ENCODE data around the gene PSMD9. TPM values are rescaled to one million over a fixed set of nuclear protein-coding genes. Genes with fewer than 3 reads are reported as not detected.
"Not testable (repeated sequence)": the region's sequence is repeated elsewhere in the genome, so short reads cannot be mapped to it uniquely, and the experiment has no call there.

The PSMD9 gene
- total RNA-seq, 2 experiments from 2014 or later: 61.9 to 63.5 TPM

DNA sequence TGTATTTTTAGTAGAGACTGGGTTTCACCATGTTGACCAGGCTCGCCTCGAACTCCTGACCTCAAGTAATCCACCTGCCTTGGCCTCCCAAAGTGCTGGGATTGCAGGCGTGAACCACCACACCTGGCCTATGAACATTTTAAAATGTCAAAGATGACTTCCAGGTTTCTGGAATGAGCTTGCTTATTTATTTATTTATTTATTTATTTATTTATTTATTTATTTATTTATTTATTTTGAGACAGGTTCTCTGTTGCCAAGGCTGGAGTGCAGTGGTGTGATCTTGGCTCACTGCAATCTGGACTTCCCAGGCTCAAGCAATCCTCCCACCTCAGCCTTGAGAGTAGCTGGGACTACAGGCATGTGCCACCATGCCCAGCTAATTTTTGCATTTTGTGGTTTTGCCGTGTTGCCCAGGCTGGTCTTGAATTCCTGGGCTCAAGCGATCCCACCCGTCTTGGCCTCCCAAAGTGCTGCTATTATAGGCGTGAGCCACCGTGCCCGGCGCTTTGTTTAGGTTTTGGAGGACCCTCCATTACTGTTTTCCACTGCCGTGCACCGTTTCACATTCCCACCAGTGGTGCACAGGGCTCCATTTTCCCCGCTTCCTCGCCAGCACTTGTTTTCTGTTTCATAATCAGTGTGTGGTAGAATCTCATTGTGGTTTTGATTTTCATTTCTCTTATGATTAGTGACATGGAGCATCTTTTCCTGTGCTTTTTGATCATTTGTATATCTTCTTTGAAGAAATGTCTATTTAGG is 23.4 kb downstream of the PSMD9 start:
- no peak overlapping the region for H3K4me3 Mint-ChIP-seq
- H3K4me1 Mint-ChIP-seq: peaks cover 10% of the 10 kb centered on the region

DNA sequence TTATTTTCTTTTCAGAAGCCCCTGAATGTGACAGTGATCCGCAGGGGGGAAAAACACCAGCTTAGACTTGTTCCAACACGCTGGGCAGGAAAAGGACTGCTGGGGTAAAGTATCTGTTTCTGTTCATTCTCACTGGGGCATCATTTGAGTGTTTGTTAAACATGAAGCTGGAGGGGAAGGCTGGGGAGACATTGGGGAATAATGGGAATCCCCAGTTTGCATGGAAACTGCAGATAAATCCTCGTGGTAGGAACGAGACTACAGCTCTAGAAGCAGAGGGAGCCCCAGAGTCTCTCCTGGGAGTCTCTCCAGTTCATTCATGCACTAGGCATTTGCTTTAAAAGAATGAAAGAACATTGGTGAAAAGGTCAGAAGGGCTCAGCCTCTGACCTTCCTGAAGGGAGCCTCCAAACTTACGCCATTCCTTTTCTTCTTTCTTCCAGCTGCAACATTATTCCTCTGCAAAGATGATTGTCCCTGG is 27.3 kb downstream of the PSMD9 start:
- Mint-ChIP-seq H3K9me3 (ENCODE audit: low read depth) (no peaks in the 10 kb centered on the region), H3K27ac (no peak overlapping the region)

More for the DNA sequence above, 23.4 kb downstream of the PSMD9 start:
- Mint-ChIP-seq H3K27me3 (no peaks in the 10 kb centered on the region), H3K36me3 (peaks cover 31% of the 10 kb centered on the region), H3K9me3 (ENCODE audit: low read depth) (no peaks in the 10 kb centered on the region), H3K27ac (peak overlapping the region; percentile 49)
- ATAC-seq (peak; percentile 77), DNase-seq (peak; percentile 59)
- CTCF ChIA-PET: interaction anchor here (0.8 kb wide), 1 partner anchor 14 kb away, joined by 3 read pairs; no protein-coding TSS in a partner anchor

DNA sequence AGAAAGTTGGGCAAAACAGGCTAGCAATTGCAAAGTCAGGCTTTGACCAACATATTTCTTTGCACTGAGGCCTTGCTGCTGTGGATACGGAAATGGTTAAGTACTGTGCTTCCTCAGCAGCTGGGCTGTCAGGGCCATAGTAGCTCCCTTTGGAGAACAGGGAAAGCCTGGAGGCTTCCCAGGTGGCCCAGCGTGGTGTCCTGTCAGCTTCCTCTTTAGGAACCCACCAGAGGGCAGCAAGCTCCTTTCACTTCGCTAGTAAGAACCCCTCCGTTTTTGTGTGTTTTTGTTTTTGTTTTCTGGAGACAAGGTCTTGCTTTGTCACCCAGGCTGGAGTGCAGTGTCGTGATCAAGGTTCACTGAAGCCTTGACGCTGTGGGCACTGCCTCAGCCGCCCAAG is 28.1 kb downstream of the PSMD9 start:
- no peak for ATAC-seq
- CTCF ChIA-PET: interaction anchor here (1.0 to 3.5 kb wide), 5 partner anchors 26 to 138 kb away, joined by 3 to 33 read pairs (median 4); partner anchors contain the start of genes BCL7A, PSMD9 and RHOF
- DNase-seq: no peak
- Mint-ChIP-seq H3K36me3 (peaks cover 15% of the 10 kb centered on the region), H3K27me3 (no peaks in the 10 kb centered on the region), H3K9me3 (ENCODE audit: low read depth) (no peaks in the 10 kb centered on the region), H3K4me1 (peaks cover 21% of the 10 kb centered on the region), H3K4me3 (no peak overlapping the region), H3K27ac (no peak overlapping the region)

More for the DNA sequence above, 27.3 kb downstream of the PSMD9 start:
- CTCF ChIA-PET: interaction anchor here (1.1 to 3.5 kb wide), 4 partner anchors 25 to 122 kb away, joined by 3 to 33 read pairs (median 6); partner anchors contain the start of genes BCL7A, PSMD9 and RHOF
- Mint-ChIP-seq H3K36me3 (peaks cover 19% of the 10 kb centered on the region), H3K4me3 (no peak overlapping the region), H3K27me3 (no peaks in the 10 kb centered on the region), H3K4me1 (peaks cover 22% of the 10 kb centered on the region)
- ATAC-seq (no peak), DNase-seq (no peak)

DNA sequence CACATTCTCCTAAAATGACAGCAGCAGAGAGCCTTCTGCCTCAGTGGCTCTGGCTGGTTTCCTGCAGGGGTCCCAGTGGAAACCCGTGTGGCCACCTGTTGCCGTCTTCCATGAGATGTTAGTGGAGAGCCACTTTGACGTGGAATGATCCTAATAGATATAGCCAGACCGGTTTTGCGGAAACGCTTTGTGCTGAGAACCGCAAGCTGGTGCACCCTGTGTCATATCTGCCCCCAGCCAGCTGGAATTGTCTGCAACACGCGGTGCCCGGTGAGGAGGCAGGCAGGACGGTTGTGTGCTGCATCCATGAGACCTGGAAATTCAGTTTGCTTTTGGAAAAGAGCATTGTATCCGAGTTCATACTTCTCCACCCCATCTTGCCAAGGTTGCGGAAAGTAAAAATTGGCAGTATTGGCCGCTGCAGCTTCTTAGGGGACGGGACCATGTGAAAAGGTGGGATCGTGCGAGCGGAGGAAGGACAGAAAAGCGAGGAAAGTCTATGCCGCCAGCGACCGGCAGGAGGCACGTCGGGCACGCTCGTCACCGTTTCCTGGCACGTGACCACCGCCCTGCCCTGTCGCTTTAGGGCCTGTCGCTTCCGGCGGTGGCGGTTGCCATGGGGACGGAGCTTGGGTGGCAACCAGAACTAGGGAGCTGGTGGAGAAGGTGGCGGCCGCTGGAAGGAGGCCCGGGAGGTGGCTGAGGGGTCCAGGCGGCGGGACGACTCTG is 29.5 kb downstream of the PSMD9 start, which contains the start of gene CFAP251:
TSS of gene CFAP251 (plus strand) at position 643 of the 729 bp plus-strand sequence. CDS start 2,714 bp downstream, outside the sequence.
- no peaks in the 10 kb centered on the region for H3K9me3 Mint-ChIP-seq (ENCODE audit: low read depth)
- H3K4me1 Mint-ChIP-seq: peaks cover 14% of the 10 kb centered on the region
- peak within 1 kb of the TSS; percentile 72 for H3K4me3 Mint-ChIP-seq
- H3K36me3 Mint-ChIP-seq: peaks cover 11% of the 10 kb centered on the region
- DNase-seq (peak; percentile 98), ATAC-seq (peak; percentile 97)
- peak within 1 kb of the TSS; percentile 87 for H3K27ac Mint-ChIP-seq
- no peaks in the 10 kb centered on the region for H3K27me3 Mint-ChIP-seq
- CTCF ChIA-PET: interaction anchor here (0.6 to 3.5 kb wide), 24 partner anchors 8 to 506 kb away, joined by 3 to 33 read pairs (median 3); partner anchors contain the start of genes MLXIP, PSMD9 and RHOF

DNA sequence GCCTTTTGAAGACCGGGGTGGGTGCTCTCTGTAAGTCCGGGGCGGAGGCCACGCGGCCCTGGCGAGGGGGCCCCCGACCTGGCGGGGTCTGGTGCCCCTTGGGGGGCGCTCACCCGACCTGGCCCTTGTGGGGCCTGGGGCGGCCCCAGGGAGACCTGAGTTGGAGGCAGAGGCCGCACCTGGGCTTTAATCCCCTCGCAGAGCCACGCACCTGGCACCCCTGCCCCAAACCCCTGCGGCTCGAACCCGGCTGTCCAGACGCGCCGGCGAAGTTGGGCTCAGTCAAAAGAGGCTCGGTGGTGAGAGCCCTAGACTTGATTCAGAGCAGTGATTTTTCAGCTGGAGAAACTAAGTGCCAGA is 30.1 kb downstream of the PSMD9 start:
- H3K4me3 Mint-ChIP-seq: peak overlapping the region; percentile 72
- H3K27me3 Mint-ChIP-seq: no peaks in the 10 kb centered on the region
- CTCF ChIA-PET: interaction anchor here (0.6 to 3.5 kb wide), 22 partner anchors 9 to 506 kb away, joined by 3 to 33 read pairs (median 3); partner anchors contain the start of genes MLXIP, PSMD9 and RHOF
- H3K27ac Mint-ChIP-seq: no peak overlapping the region
- DNase-seq (no peak), ATAC-seq (no peak)
- H3K9me3 Mint-ChIP-seq (ENCODE audit: low read depth): no peaks in the 10 kb centered on the region
- H3K36me3 Mint-ChIP-seq: peaks cover 10% of the 10 kb centered on the region
- peaks cover 12% of the 10 kb centered on the region for H3K4me1 Mint-ChIP-seq

DNA sequence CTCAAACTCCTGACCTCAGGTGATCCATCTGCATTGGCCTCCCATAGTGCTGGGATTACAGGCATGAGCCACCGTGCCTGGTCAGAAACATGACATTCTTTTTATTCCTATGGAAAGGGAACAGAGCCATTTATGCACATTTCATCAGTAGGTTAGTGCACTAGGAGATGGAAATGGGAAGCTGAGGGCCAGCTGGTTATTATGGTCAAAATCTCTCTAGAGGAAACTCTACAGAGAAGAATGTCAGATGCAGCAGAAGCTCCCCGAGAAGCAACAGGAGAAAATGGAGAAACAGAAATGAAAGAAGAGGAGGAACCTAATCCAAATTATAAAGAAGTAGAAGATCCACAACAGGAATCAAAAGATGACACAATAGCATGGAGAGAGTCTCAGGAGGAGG is 32.5 kb downstream of the PSMD9 start:
- CTCF ChIA-PET: no interaction called here
- no peaks in the 10 kb centered on the region for H3K27me3 Mint-ChIP-seq
- H3K27ac Mint-ChIP-seq: peak overlapping the region; percentile 21
- H3K36me3 Mint-ChIP-seq: peaks cover 9% of the 10 kb centered on the region
- peaks cover 12% of the 10 kb centered on the region for H3K4me1 Mint-ChIP-seq
- DNase-seq (no peak), ATAC-seq (no peak)
- no peak overlapping the region for H3K4me3 Mint-ChIP-seq
- H3K9me3 Mint-ChIP-seq (ENCODE audit: low read depth): no peaks in the 10 kb centered on the region

DNA sequence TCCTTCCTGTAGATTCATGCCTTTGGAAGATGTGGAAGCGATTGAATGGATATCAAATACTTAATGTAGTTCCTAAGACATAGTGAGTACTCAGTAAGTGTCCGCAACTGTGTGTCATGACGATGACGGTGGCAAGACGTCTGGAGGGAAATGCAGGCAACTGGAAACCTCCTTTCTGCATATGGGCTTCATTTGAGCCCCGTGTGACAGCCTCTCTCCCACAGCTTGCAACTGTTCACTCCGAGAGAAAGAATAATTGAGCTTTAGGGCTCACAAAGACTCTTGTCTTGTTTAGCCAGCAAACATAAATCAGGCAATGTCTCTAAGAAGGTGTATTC is 36.7 kb downstream of the PSMD9 start:
- H3K4me1 Mint-ChIP-seq: no peaks in the 10 kb centered on the region
- no peak for DNase-seq
- no peaks in the 10 kb centered on the region for H3K27me3 Mint-ChIP-seq
- ATAC-seq: no peak
- H3K36me3 Mint-ChIP-seq: no peaks in the 10 kb centered on the region
- H3K4me3 Mint-ChIP-seq: no peak overlapping the region
- H3K27ac Mint-ChIP-seq: no peak overlapping the region
- CTCF ChIA-PET: interaction anchor here (0.6 kb wide), 1 partner anchor 592 kb away, joined by 4 read pairs; no protein-coding TSS in a partner anchor
- no peaks in the 10 kb centered on the region for H3K9me3 Mint-ChIP-seq (ENCODE audit: low read depth)

DNA sequence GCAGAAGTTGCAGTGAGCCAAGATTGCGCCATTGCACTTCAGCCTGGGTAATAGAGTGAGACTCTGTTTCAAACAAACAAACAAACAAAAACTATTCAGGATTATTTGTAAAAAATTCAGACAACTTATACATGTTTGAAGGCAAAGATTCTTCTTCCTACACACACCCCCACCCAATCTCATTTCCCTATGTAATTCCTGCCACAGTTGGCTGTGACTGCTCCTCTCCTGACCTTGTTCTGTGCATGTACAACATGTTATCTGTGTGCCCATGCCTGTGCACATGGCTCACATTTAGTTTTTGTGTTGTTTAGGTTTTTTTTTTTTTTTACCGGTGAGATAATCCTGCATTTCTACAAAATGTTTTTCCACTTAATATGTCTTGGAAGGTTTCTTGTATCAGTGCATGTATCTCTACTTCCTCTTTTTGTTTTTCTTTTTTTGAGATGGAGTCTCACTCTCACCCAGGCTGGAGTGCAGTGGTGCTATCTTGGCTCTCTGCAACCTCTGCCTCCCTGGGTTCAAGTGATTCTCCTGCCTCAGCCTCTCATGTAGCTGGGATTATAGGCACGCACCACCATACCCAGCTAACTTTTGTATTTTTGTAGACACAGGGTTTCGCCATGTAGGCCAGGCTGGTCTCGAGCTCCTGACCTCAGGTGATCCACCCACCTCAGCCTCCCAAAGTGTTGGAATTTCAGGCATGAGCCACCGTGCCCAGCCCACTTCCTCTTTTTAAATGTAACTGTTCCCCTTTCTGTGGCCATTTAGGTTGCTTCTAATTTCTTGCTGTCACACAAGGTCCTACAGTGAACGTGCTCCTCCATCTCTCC is 38.5 kb downstream of the PSMD9 start:
- Mint-ChIP-seq H3K4me1 (no peaks in the 10 kb centered on the region), H3K9me3 (ENCODE audit: low read depth) (no peaks in the 10 kb centered on the region), H3K36me3 (no peaks in the 10 kb centered on the region), H3K4me3 (no peak overlapping the region), H3K27me3 (no peaks in the 10 kb centered on the region), H3K27ac (no peak overlapping the region)
- CTCF ChIA-PET: interaction anchor here (1.0 kb wide), 1 partner anchor 8 kb away, joined by 6 read pairs; the partner anchor contains the start of gene CFAP251
- no peak for ATAC-seq
- no peak for DNase-seq

DNA sequence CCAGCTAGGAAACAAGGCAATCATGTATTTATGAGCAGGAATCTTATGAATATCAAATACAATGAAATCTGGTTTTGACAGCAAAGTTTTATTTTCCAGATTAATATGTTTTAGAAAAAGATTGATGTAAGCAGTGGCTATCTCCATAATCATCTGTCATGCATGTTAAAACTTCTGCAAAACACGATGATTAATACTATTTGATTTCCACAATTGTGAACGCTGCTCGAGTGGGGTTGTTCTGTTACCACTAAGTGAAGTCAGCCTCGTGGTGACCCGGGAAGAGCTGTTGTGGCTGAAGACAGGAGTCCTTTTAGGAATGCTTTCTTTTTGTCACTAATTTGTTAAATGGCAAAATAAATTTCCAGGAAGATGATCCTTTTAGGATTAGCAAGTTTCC is 39.2 kb downstream of the PSMD9 start:
- CTCF ChIA-PET: interaction anchor here (1.0 kb wide), 1 partner anchor 9 kb away, joined by 6 read pairs; the partner anchor contains the start of gene CFAP251
- no peaks in the 10 kb centered on the region for H3K36me3 Mint-ChIP-seq

DNA sequence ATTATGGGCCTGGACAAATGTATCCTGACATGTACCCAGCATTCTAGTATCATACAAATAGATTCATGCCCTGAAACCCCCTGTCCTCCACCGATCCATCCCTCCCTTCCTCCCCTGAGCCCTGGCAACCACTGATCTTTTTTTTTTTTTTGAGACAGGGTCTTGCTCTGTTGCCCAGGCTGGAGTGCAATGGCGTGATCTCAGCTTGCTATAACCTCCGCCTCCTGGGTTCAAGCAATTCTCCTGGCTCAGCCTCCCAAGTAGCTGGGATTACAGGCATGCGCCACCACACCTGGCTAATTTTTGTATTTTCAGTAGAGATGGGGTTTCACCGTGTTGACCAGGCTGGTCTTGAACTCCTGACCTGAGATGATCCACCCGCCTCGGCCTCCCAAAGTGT is 41.0 kb downstream of the PSMD9 start:
- CTCF ChIA-PET; ATAC-seq; H3K27me3 Mint-ChIP-seq; H3K4me3 Mint-ChIP-seq; H3K36me3 Mint-ChIP-seq; H3K9me3 Mint-ChIP-seq (ENCODE audit: low read depth); H3K27ac Mint-ChIP-seq; H3K4me1 Mint-ChIP-seq; DNase-seq: not testable (repeated sequence)

More for the DNA sequence above, 39.2 kb downstream of the PSMD9 start:
- Mint-ChIP-seq H3K27ac (no peak overlapping the region), H3K9me3 (ENCODE audit: low read depth) (no peaks in the 10 kb centered on the region), H3K27me3 (no peaks in the 10 kb centered on the region), H3K4me3 (no peak overlapping the region), H3K4me1 (no peaks in the 10 kb centered on the region)
- ATAC-seq: no peak
- no peak for DNase-seq

DNA sequence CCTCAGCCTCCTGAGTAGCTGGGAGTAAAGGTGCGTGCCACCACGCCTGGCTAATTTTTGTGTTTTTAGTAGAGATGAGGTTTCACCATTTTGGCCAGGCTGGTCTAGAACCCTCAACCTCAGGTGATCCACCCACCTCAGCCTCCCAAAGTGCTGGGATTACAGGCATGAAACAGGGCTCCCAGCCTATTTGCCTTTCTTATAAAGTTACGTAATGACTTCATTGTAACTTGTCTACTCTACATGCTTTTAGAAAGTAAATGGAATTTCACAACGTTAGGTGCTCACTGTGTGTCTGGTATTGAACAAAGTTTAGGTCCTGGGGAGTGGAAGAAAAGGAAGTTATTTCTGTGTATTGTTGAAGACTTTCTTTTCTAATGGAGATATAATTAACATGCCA is 42.3 kb downstream of the PSMD9 start:
- no peak for DNase-seq
- Mint-ChIP-seq H3K36me3 (no peaks in the 10 kb centered on the region), H3K9me3 (ENCODE audit: low read depth) (no peaks in the 10 kb centered on the region), H3K27me3 (no peaks in the 10 kb centered on the region), H3K4me1 (no peaks in the 10 kb centered on the region), H3K4me3 (no peak overlapping the region), H3K27ac (no peak overlapping the region)
- ATAC-seq: no peak
- CTCF ChIA-PET: no interaction called here

DNA sequence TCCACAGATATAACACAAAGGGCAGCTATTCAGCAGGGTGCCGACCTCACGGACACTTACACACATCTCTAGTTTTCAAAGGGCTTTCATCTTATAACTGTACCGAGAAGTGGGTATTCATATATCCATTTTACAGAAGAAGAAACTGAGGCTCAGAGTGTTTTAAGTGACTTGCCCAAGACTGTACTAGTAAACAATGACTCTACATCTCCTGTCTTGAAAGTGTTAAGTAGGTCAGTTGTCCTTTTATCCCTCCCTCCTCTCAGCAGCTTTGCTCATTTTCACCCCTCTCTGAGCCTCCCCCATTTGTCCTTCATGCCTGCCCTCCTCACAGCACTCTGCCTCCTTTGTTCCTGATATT is 43.6 kb downstream of the PSMD9 start:
- ATAC-seq: no peak
- H3K27me3 Mint-ChIP-seq: no peaks in the 10 kb centered on the region
- H3K4me1 Mint-ChIP-seq: no peaks in the 10 kb centered on the region
- DNase-seq: no peak
- H3K27ac Mint-ChIP-seq: no peak overlapping the region
- H3K4me3 Mint-ChIP-seq: no peak overlapping the region
- no peaks in the 10 kb centered on the region for H3K36me3 Mint-ChIP-seq
- H3K9me3 Mint-ChIP-seq (ENCODE audit: low read depth): no peaks in the 10 kb centered on the region
- CTCF ChIA-PET: interaction anchor here (1.2 kb wide), 1 partner anchor 14 kb away, joined by 4 read pairs; the partner anchor contains the start of gene CFAP251
